GM19438 (cell line): Measurements from ENCODE around the gene NIPAL3.
"Not testable (repeated sequence)": the region's sequence is repeated elsewhere in the genome, so short reads cannot be mapped to it uniquely, and the experiment has no call there.

Source experiments
- ATAC-seq: cut with Tn5 transposase; IDR thresholded peaks from one replicate; pipeline ENCODE4 v1.9.1; 2021; ENCODE audit warnings: low read depth; ENCODE audit not compliant: unreplicated experiment

NIPAL3 gene

DNA sequence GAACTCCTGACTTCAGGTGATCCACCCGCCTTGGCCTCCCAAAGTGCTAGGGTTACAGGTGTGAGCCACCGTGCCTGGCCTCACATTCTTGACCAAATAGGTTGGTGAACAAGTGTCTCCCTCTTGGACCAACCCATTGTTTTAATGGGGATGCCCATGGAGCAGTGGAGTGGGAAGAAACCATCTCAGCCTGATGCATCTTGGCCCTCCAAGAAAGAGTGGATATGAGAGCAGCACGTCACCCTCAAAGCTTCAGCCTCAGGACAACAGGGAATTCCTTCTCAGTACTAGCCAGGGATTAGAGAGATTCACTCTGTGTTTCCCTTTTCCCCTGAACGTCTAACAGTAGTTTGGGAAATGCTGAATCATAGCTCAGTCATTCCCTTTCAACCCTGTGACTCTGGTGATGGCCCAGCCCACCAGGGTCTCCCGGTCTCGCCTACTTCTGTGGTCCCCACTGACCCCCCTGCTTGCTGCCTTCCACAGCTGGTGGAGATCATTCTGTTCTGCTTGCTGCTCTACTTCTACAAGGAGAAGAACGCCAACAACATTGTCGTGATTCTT is 37.4 kb downstream of the NIPAL3 start:
- no peak for ATAC-seq

DNA sequence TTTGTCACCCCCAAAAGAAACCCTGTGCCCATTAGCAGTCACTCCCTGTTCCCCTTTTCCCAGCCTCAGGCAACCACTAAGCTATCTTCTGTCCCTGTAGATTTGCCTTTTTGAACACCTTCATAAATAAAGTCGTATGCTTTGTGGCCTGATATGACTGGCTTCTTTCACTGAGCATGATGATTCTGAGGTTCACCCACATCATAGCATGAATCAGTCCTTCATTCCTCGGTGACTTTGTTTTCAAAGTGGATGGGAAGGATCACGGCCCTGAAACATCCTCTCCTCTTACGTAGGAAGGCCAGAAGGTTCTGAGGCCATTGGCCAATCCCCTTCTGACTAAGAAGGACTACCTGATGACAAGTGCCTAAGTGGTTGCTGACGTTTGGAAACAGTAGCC is 39.1 kb downstream of the NIPAL3 start:
- ATAC-seq = no peak

DNA sequence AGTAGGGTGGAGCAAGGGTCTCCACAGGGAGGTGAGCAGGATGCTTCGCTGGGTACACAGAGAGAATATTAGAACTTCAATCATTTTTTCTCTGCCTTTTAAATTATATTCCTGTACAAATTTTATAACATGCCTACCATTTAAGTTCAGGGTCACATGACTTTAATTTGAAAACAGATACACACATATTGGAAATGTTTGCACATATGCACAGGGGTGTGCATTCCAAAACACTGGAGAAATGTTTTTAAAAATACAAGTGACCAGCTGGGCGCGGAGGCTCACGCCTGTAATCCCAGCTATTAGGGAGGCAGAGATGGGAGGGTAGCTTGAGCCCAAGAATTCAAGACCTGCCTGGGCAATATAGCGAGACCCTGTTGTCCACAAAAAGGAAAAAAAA is 39.7 kb downstream of the NIPAL3 start:
- no peak for ATAC-seq

DNA sequence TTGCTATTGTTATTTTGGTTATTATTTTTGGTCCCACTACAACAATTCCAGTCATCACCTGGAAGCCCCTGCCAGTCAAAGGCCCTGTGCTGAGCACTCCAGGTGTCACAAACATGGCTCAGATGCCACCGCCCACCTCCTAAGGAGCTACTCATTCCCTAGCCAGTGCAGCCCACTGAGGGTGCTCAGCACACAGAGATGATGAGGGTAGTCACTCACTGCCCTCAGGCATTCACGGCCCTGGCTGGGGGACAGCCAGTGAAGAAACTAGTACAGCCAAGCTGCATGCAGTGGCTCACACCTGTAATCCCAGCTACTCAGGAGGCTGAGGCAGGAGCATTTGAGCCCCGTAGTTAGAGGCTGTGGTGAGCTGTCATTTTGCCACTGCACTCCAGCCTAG is 42.3 kb downstream of the NIPAL3 start:
- ATAC-seq = no peak

DNA sequence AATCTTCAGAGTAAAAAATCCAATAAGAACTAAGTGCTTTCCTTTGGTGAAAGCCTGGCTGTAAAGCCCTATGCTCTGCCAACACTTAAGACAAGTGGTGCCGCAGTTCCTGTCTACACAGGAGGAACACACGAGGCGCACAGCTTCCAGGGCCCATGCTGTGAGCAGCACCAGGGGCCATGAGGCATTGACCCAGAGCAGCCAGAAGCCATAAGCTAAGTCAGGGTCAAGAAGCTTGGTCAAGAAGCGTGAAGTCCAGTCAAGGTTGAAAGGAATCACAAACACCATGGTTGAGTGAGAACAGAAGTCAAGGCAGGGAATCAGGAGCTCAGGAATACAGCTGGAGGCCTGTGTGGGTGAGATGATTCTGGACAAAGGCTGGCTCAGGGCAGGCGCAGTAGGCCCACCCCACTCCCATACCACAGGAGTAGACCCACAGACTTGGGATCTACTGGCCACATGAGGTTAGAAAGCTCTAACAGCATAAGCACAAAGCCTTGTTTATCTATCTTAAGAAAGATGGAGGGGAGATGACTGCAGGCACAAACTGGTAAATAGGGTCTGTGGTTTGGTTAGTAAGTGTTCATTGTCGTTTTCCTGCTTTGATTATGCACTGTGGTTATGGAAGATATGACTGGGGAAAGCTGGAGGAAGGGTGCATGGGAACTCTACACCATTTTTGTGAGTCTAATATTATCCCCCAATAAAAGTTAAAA is 44.1 kb downstream of the NIPAL3 start:
- no peak for ATAC-seq

DNA sequence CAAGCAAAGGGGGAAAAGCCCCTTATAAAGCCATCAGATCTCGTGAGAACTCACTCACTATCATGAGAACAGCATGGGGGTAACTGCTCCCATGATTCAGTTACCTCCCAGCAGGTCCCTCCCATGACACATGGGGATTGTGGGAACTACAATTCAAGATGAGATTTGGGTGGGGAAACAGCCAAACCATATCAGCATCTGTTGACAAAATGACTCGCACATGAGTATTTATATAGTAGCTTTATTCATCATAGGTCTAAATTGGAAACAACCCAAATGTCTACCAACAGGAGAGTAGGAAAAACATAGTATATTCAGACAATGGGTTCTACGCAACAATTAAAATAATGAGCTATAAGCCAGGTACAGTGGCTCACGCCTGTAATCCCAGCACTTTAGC is 46.5 kb downstream of the NIPAL3 start:
- not testable (repeated sequence) for ATAC-seq

DNA sequence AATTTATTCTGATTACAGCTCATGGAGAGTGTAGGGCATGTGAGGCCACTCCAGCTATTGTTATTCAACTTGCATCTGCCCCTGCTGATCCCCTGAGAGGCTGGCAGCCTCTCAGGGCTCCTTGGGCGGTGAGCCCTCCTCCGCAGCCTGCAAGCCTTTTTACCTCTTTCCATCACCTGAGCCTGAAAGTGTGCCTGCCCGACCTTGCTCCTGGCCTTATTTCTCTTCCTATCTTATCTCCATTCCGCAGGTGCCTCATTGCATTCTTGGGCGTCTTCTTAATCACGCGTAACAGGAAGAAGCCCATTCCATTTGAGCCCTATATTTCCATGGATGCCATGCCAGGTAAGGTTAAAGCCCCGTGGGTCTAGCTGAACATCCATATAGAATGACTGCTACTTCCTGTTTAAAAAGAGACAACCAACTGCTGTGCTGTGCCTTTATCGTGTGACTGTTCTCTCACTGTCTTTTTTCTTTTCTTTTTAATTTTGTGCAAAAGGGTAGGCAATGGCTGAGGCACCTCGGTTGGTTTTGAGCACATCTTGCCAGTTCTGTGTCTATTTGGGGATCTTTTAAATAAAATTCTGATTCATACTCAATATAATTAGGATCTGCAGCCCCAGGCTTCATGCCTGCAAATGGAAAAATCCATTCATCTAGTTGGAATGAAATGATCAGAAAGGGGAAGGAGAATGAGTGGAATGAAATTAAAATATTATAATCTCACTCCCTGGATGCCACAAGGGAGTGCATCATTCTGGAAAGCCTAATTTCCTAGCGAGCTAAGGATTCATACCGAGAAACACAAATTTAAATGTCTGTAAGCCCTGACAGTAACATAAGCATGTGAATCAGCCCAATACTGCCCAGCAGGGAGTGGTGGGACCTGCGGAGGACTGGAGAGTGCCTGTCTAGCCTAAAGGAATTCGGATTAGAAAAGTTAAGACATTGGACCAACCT is 48.5 kb downstream of the NIPAL3 start:
- ATAC-seq = no peak

DNA sequence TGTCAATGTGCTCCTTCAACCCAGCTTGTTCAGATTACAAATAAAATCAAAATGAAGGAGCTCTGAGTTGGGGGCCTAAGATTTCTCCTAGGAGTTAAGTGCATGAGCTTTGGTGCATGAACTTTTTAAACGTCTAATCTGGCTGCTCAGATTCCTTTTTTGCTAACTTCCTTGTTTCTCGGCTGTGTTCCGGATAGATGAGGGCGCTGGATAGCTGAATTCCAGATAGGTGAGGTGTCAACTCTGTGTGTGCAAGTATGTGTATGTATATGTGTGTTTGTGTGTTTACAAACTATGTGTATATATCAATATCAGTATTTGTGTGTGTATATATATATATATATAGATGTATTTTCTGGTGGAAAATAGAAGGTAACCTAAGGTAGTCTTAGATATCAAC is 49.5 kb downstream of the NIPAL3 start:
- no peak for ATAC-seq

DNA sequence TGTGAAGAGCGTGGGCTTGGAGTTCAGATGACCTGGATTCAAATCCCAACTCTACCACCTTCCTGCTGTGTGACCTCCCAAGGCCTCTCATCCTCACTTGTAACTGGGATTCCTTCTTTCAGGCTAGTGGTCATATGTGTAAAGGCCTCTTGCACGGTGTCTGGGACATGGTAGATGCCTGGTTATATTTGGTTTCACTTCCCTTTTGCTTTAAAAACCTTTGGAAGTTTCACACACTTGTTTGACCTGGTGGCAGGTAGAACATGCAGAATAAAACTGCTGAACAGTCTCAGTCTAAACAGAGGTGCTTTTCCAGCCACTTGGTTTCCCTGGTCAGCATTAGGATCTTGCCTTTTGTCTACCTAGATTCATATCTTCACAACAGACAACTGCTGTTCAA is 50.0 kb downstream of the NIPAL3 start:
- ATAC-seq = no peak

DNA sequence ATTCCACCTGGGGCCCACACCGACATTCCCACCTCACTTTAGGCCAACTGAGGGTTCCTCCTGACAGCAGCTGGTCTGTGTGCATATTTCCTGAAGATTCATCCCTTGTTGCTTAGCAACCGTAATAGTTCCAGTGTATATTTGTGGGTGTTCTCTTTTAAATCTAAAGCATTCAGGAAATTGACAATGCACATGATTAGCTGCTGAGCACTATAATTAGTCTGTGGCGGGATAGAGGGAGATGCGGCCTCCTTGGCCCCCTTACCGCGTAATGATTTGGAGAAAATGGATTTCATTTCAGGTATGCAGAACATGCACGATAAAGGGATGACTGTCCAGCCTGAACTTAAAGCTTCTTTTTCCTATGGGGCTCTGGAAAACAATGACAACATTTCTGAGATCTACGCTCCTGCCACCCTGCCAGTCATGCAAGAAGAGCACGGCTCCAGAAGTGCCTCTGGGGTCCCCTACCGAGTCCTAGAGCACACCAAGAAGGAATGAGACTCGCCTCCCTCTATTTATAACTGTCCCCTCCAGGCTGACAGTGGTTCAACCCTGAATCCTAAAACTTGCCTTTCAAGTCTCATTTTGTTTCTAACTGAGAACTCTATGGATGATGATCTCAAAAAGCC is 53.2 kb downstream of the NIPAL3 start:
- ATAC-seq = no peak

DNA sequence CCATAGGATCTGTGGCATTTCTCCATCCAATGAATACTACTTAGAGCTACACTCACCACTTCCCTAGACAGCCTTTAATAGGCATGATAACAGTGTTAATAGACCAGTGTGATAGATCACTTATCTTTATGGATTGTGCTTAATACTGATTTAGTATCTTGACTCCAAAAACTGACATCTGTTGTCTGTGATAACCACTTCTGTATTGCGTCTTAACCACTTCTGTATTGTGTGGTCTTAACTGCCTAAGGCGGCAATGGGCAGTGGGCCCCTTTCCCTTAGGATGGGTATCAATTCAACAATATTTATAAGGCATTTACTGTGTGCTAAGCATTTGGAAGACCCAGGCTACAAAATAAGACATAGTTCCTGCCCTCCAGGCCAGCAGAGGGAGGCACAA is 55.0 kb downstream of the NIPAL3 start:
- ATAC-seq = no peak

DNA sequence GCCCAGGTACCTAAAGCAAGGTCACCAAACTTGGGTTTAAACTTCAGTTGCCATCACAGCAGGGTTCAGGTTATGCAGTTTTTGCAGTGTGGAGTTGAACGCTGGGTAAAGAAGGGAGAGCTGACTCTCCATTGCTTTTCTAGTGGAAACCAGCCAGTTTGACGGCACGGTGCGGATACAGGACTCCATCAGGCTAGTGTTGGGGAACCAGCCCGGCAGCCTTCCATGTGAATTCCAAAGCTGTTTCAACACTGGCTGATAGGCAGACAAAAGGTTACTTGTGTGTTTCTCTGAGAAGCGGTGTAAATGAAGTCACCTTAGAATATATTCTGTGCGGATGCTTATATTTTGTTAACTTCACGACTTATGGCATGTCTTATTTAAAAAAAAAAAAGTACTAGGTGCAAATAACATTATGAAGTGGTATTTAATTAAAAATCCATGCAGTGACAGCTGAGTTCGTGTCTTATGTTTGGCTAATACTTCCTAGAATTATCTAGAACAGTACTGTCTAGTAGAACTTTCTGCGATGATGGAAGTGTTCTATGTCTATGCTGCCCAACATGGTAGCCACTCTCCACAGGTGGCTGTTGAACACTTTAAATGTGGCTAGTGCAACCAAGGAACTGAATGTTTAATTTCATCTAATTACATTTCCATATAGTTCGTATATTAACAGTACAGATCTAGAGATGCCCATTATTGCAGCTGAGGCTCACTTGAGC is 57.1 kb downstream of the NIPAL3 start:
- no peak for ATAC-seq

DNA sequence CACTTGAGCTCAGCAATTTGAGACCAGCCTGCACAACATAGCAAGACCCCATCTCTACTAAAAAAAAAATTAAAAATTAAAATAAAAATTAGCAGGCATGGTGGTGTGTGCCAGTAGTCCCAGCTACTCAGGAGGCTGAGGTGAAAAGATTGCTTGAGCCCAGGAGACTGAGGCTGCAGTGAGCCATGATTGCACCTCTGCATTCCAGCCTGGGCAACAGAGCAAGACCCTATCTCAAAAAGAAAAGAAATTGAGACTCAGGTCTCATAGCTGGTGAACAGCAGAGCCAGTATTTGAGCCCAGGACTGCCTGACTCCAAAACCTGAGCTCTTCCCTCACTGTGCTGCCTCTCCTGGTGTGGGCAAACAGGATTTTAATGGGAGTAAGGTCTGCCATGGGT is 58.6 kb downstream of the NIPAL3 start:
- ATAC-seq = no peak

DNA sequence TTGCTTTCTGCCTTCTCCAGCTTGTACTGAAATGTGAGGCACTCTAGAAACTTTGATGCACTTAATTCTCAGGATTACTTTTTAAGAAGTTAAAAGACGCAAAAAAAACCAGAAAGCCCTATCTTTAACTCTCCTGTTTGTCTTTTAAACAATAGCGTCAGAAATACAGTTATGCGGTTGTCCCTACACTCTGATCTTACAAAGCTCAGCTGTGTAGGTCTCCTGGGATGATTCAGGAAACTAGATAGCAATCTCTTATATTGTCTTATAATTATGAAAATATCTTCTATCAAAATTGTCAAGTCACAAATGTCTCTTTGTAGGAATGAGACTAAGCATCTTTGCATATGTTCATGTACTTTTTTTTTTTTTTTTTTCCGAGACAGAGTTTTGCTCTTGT is 60.1 kb downstream of the NIPAL3 start:
- no peak for ATAC-seq

DNA sequence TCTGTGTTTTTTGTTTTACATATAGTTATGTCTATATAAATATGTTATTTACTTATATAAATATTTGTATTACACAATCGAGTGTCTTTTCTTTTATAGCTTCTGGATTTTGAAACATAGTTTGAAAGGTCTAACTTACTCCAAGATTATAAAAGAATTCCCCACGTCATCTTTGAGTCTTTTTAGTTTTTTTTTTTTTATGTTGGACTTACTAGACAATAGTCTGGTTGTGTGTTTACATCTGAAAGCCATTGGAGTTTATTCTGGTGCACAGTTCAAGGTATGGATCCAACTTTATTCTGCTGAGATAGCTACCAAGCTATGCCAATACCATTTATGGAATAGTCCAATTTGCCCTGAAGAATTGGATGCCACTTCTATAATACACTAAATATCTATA is 61.0 kb downstream of the NIPAL3 start:
- no peak for ATAC-seq

DNA sequence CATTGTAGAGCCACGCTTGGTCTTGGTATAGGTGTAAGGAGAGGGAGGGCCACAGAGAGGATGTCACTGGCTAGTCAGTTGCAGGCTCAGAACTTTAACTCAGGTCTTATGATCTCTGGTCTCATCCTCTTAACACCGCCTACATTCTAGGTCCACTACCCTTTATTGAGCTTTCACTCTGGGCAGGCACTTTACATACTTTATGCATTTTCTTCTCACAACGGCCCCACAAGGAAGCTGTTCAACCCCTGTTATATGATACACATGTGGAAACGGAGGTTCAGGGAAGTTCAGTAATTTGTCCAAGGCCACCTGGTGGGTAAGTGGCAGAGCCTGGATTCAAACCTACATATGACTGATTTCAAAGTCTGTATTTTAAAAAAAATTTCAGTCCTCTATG is 61.7 kb downstream of the NIPAL3 start:
- no peak for ATAC-seq

DNA sequence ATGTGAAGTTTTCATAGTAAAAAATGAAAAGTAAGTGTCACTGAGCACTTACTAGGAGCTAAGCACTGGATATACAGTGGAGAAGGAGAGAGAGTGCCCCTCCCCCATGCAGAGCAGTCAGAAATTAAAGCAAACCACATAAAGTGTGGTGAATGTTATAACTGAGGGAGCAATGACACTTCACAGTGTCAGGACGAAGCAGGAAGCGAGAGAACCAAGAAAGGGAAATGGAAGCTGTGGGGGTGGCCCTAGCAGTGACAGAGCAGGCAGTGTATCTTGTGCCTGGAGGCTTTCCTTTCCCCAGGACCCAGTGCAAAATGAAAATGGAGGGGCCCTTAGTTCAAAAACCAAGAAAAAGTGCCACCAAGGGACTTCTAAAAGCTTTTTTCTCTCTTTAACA is 65.5 kb downstream of the NIPAL3 start:
- peak; percentile 75 for ATAC-seq

DNA sequence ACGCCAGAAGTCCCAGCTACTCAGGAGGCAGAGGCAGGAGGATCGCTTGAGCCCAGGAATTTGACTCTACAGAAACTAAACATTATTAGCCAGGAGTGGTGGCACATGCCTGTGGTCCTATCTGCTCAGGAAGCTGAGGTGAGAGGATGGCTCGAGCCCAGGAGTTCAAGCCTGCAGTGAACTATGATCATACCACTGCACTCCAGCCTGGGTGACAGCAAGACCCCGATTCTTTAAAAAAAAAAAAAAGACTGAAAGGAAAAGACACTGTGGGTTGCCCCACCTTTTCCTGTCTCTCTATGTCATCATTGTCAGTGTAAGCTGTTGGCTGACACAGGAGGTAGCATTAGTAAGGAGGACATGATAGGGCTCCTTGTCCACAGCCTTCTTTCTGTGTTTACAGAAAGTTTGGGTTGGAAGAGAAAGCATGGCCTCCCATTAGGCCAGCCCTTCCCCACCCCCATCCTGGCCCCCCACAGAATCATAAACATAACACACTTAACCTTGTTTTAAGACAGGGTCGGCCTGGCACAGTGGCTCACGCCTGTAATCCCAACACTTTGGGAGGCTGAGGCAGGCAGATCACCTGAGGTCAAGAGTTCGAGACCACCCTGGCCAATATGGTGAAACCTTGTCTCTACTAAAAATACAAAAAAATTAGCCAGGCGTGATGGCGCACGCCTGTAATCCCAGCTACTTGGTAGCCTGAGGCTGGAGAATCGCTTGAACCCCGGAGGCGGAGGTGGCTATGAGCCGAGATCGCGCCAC is 66.4 kb downstream of the NIPAL3 start:
- no peak for ATAC-seq

DNA sequence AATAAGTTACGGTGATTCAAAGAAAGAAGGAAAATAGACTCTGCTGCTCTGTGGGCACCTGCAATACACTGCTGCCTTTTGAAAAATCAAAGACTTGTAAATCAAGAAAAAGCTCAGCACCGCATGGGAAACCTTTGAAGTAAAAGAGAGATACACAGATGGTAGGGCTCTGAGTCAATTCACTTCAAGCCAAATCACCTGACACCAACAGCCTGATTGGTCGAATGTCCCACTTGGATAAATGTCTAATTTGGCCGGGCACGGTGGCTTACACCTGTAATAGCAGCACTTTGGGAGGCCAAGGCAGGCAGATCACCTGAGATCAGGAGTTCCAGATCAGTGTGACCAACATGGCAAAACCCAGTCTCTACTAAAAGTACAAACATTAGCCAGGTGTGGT is 67.8 kb downstream of the NIPAL3 start:
- no peak for ATAC-seq

DNA sequence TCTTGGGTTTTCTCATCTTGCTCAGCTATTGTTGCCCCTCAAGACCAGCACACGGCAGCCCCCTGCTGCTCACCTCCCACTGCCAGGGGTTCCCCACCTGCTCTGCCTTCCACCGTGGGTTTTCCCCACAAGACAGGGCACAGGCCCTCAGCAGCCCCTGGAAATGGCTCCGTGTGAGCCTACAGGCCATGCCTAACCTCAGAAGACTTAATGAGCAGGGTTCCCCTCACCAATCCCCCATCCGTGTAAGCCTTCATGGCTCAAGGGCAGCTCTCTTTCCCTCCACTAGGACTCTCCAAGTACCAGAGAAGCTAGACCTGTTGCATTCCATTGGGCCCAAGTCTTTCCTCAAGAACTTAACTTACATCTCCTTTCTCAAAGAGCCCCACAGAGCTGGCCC is 68.6 kb downstream of the NIPAL3 start:
- no peak for ATAC-seq
